Right lobe of liver (tissue), 6 donors: ENCODE data around the gene METTL13. TPM values are rescaled to one million over a fixed set of nuclear protein-coding genes. Genes with fewer than 3 reads are reported as not detected.

Source experiments
- ATAC-seq, 4 donors: fragments of 200-7000 bp; cut with Tn5 transposase; one replicate each; pipeline ENCODE4 v1.9.1; 2020; ENCODE audit warnings: mild to moderate bottlenecking in 4 of 4, moderate library complexity in 4 of 4
- DNase-seq, 3 donors: peaks; one replicate each; pipeline ENCODE4 v3.0.0-alpha.2; 2020
- H3K27ac ChIP-seq, 3 donors: fragments of 200-600 bp; one replicate each; pipeline ENCODE4 v1.8.0; 2022
- H3K27me3 ChIP-seq, 2 donors: fragments of 200-600 bp; one replicate each; pipeline ENCODE4 v1.8.0; 2022
- H3K36me3 ChIP-seq, 4 donors: fragments of 200-600 bp; sonication (generic) in 1 of 4; one replicate each; pipeline versions ENCODE4 v1.5.1 to v1.8.0; 2017 to 2022; ENCODE audit warnings: control low read depth in 1 of 4
- H3K4me1 ChIP-seq, 4 donors: fragments of 200-600 bp; sonication (generic) in 1 of 4; one replicate each; pipeline versions ENCODE4 v1.5.1 to v1.8.0; 2017 to 2022; ENCODE audit warnings: control low read depth in 1 of 4
- H3K4me3 ChIP-seq, 3 donors: fragments of 200-600 bp; one replicate each; pipeline ENCODE4 v1.8.0; 2022
- H3K9me3 ChIP-seq, 4 donors: fragments of 200-600 bp; sonication (generic) in 1 of 4; one replicate each; pipeline versions ENCODE4 v1.5.1 to v1.8.0; 2017 to 2022; ENCODE audit warnings: control low read depth in 1 of 4
- POLR2A ChIP-seq: fragments of 450-650 bp; IDR thresholded peaks from one replicate; pipeline ENCODE4 v1.6.1; 2017; ENCODE audit warnings: antibody characterized with exemption, mild to moderate bottlenecking
- WGBS: methylation state at CpG from one replicate; pipeline ENCODE4 v1.1.6; 2018; ENCODE audit warnings: low coverage, low lambda C conversion rate; ENCODE audit not compliant: insufficient coverage; ENCODE audit errors: missing lambda C conversion rate; 5-methylcytosine and 5-hydroxymethylcytosine counted together
- intact Hi-C, 2 donors: fragments of 100-400 bp; cut with DNase I; formaldehyde crosslinking; loops; one replicate each; pipeline versions ENCODE4 v1.11.2 to v1.14.1; 2022
- long read RNA-seq: library from polyadenylated mRNA; unstranded; transcript quantifications from one replicate; pipeline ENCODE4 v2.0.0, GENCODE V29; 2019
- total RNA-seq, 6 experiments: library from RNA; depleted of rRNA in 2 of 6; stranded (reverse); fragments of >200 nt in 2 of 6; fragmentation: NEBNext Ultra II Directional in 3 of 6; extraction: Animal tissue kit (Norgen Biotek cat#: 25700) in 3 of 6; gene quantifications; one replicate each; pipeline versions ENCODE4 v1.1.0 to v1.2.4, GENCODE V29; 2016 to 2023
- TF ChIP-seq, protein P1 (sequence below), 4 donors: fragments of 200-600 bp in 3 of 4; fragments of 450-650 bp in 1 of 4; IDR thresholded peaks; one replicate each; pipeline versions ENCODE4 v1.5.1 to v1.8.0; 2016 to 2022; ENCODE audit warnings: antibody characterized with exemption in 4 of 4, mild to moderate bottlenecking in 2 of 4
- donor health status: DM: no; HTN: yes; CAD: no.
- donor health status: DM: no; HTN: no; CAD: no.
- donor health status: DM: no; HTN: no; CAD: no.
- donor health status: DM: no; HTN: yes; CAD: no.
- donor health status: DM: no; HTN: yes; CAD: no.

Gene METTL13, protein sequence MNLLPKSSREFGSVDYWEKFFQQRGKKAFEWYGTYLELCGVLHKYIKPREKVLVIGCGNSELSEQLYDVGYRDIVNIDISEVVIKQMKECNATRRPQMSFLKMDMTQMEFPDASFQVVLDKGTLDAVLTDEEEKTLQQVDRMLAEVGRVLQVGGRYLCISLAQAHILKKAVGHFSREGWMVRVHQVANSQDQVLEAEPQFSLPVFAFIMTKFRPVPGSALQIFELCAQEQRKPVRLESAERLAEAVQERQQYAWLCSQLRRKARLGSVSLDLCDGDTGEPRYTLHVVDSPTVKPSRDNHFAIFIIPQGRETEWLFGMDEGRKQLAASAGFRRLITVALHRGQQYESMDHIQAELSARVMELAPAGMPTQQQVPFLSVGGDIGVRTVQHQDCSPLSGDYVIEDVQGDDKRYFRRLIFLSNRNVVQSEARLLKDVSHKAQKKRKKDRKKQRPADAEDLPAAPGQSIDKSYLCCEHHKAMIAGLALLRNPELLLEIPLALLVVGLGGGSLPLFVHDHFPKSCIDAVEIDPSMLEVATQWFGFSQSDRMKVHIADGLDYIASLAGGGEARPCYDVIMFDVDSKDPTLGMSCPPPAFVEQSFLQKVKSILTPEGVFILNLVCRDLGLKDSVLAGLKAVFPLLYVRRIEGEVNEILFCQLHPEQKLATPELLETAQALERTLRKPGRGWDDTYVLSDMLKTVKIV
- total RNA-seq, result 10 to 100 TPM in 5 of 6 experiments, 1 to 10 TPM in 1; 8.9 to 14.4 (median 11.9) TPM
- long read RNA-seq, partial matches to known transcripts, result 2 of 5 reads
- long read RNA-seq, other reads (novel, unspliced or antisense), result 2 of 5 reads

DNA sequence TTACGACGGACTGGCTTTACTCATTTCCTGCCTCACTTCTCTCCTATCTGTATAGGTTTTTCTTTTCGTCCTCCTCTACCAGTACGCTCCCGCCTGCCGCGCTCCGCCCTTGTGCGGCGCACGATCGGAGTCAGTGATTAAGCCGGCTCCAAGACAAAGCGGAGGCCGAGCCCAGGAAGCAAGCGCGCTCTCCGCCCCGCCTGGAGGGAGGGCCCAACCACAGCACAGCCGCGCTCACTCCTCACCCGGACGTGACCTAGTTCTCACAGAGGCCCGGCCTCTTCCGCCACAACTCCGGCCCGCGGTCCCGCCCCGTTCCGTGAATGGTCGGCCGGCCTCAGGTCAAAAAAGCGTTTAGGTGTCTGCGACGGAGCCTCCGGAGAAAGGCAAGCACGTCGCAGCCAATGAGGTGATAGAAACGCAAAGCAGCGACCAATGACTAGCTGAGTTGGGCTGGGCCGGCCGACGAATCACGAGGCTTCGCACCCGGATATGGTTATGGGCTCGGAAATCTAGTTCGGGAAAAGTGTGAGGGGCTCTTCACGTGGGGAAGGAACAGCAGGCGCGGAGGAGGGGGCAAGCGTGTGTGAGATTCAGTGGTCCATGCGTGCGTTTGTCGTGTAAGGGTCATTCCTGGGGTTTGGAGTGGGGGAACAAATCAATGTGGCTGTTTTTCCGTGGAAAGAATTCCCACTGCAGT lies at the start of gene METTL13:
Gene METTL13, plus strand, starts transcription at position 485 of the 700 bp plus-strand sequence. CDS start 308 bp downstream, outside the sequence.
- H3K36me3 ChIP-seq, result peaks cover 0 to 15% (median 4%) of the 10 kb centered on the region in 4 donors
- peak within 1 kb of the TSS; percentile 59 to 84 (median 84) for H3K4me3 ChIP-seq
- under 1% methylated on average over 41 of the region's 57 CpGs for WGBS
- peaks cover 0 to 10% (median 5%) of the 10 kb centered on the region in 4 donors for H3K4me1 ChIP-seq
- ATAC-seq, result peak; percentile 99 to 100 (median 99)
- intact Hi-C loops, result no loop called here
- H3K9me3 ChIP-seq, result no peaks in the 10 kb centered on the region
- DNase-seq, result peak; percentile 99
- no peaks in the 10 kb centered on the region for H3K27me3 ChIP-seq
- peak; percentile 97 for TF ChIP-seq POLR2A
- TF ChIP-seq, protein P1, sequence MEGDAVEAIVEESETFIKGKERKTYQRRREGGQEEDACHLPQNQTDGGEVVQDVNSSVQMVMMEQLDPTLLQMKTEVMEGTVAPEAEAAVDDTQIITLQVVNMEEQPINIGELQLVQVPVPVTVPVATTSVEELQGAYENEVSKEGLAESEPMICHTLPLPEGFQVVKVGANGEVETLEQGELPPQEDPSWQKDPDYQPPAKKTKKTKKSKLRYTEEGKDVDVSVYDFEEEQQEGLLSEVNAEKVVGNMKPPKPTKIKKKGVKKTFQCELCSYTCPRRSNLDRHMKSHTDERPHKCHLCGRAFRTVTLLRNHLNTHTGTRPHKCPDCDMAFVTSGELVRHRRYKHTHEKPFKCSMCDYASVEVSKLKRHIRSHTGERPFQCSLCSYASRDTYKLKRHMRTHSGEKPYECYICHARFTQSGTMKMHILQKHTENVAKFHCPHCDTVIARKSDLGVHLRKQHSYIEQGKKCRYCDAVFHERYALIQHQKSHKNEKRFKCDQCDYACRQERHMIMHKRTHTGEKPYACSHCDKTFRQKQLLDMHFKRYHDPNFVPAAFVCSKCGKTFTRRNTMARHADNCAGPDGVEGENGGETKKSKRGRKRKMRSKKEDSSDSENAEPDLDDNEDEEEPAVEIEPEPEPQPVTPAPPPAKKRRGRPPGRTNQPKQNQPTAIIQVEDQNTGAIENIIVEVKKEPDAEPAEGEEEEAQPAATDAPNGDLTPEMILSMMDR (IDR thresholded peaks at IDR 0.05), result no peak
- peak within 1 kb of the TSS; percentile 57 to 79 (median 63) for H3K27ac ChIP-seq

DNA sequence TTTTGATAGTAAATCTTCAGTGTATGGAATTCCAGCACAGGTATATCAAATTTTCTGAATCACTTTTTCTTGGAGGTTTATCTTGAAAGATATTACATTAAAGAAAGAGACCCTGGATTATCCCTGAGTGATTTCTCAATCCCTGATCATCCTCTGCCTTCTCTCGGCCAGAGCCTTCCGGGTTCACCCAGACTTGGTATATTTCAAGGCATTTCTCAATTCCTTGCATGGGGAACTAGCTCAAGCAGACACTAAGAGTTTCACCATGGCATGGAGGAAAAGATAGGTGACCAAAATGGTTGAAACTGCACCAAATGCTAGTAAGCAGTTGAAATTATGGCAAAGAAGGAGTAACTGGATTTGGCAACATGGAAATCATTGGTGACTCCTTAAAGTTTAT lies 45.3 kb upstream of the METTL13 start:
- no peak overlapping the region for H3K27ac ChIP-seq
- H3K4me3 ChIP-seq, result no peak overlapping the region
- DNase-seq (no peak), ATAC-seq (no peak)
- peaks cover 0 to 24% (median 5%) of the 10 kb centered on the region in 4 donors for H3K36me3 ChIP-seq
- WGBS, result 79% methylated on average over 2 of the region's 2 CpGs
- intact Hi-C loops, result no loop called here
- TF ChIP-seq, protein P1 (IDR thresholded peaks at IDR 0.05), result no peak
- no peak for TF ChIP-seq POLR2A
- no peaks in the 10 kb centered on the region for H3K9me3 ChIP-seq
- no peaks in the 10 kb centered on the region for H3K27me3 ChIP-seq
- H3K4me1 ChIP-seq, result peaks cover 0 to 8% (median 0%) of the 10 kb centered on the region in 4 donors

DNA sequence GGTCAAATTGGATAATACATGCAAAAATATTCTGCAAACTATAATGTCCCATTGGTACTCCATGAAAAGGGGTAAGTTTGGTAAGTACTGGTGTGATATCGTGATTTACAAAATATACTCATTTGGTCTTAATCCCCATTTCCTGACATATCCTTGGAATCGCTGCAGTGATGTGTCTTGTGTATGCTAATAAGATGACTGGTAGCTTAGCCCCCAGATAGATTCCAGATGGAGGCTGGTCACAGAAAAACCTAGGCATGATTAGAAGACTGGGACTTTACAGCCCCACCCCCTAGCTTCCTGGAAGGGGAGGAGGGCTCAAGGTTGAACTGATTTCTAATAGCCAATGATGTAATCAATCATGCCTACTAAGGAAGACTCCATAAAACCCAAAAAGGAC lies 42.5 kb upstream of the METTL13 start:
- DNase-seq, result no peak
- Histone ChIP-seq H3K27me3 (no peaks in the 10 kb centered on the region), H3K4me3 (no peak overlapping the region), H3K36me3 (peaks cover 0 to 21% (median 5%) of the 10 kb centered on the region in 4 donors), H3K27ac (peak overlapping the region in 1 of 3 donors; percentile 14), H3K4me1 (peaks cover 0 to 8% (median 4%) of the 10 kb centered on the region in 4 donors), H3K9me3 (no peaks in the 10 kb centered on the region)
- WGBS, result 71% methylated on average over 1 of the region's 2 CpGs
- TF ChIP-seq POLR2A, result no peak
- TF ChIP-seq, protein P1 (IDR thresholded peaks at IDR 0.05), result no peak
- intact Hi-C loops, result no loop called here
- ATAC-seq, result no peak

DNA sequence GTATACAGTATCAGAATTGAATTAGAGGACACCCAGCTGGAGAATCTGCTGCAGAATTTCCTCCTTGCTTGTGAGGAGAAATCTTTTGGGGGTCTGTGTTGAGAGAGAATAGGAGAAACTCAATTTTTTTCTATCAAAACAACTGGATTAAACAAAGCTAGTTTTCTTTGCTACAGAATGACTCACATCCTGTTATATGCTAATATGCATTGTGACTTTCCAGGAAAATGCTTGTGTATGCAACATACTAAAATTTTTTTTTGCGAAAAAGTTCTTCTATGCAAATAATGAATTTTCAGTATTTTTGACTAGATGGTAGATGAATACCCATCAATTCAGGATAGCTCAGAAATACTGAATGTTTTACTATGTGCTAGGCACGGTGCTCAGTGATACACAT lies 41.8 kb upstream of the METTL13 start:
- TF ChIP-seq, protein P1 (IDR thresholded peaks at IDR 0.05), result no peak
- no peak for TF ChIP-seq POLR2A
- DNase-seq (no peak), ATAC-seq (no peak)
- Histone ChIP-seq H3K4me3 (no peak overlapping the region), H3K27me3 (no peaks in the 10 kb centered on the region), H3K36me3 (peaks cover 0 to 21% (median 5%) of the 10 kb centered on the region in 4 donors), H3K27ac (peak overlapping the region in 1 of 3 donors; percentile 14), H3K9me3 (no peaks in the 10 kb centered on the region), H3K4me1 (peaks cover 0 to 8% (median 4%) of the 10 kb centered on the region in 4 donors)
- 68% methylated on average over 2 of the region's 2 CpGs for WGBS
- intact Hi-C loops, result no loop called here
